ENCODE data around the gene PITPNM1. TPM values are rescaled to one million over a fixed set of nuclear protein-coding genes. Genes with fewer than 3 reads are reported as not detected.

The PITPNM1 gene
- total RNA-seq, 1 experiment from 2014 or later = 65.0 TPM

- no peak for TF ChIP-seq CTCF (IDR thresholded peaks at IDR 0.05; ENCODE audit: insufficient read depth in 1 of 2, low read depth in 1 of 2, low read length in 1 of 2, severe bottlenecking in 1 of 2, unreplicated experiment in 1 of 2)
- H3K27me3 ChIP-seq (replicated peaks; ENCODE audit: control insufficient read depth, insufficient read depth, low read length) = no peaks in the 10 kb centered on the region
- peaks cover 79% of the 10 kb centered on the region for H3K36me3 Mint-ChIP-seq (ENCODE audit: insufficient read depth, unreplicated experiment)
- no peak overlapping the region for H3K4me3 Mint-ChIP-seq (ENCODE audit: unreplicated experiment)
- BruUV-seq (replicated peaks) = no TSS peak
- H3K4me3 ChIP-seq (ENCODE audit: low read depth, low read length) = no peak overlapping the region
- H3K36me3 ChIP-seq (ENCODE audit: control insufficient read depth, insufficient read depth, low read length) = peaks cover 12% of the 10 kb centered on the region
- 0 out of 2 replicates have a peak, but pooled peaks cover 5% of the 10 kb centered on the region for H3K4me1 ChIP-seq
- no peaks in the 10 kb centered on the region for H3K9me3 ChIP-seq
- CTCF ChIA-PET = no interaction called here
- POLR2A ChIA-PET = interaction anchor here (1.2 kb wide), 1 partner anchor 72 kb away, joined by 6 read pairs; no protein-coding TSS in a partner anchor
- intact Hi-C loops (cut with micrococcal nuclease; ENCODE audit: unreplicated experiment) = no loop called here
- H3K9me3 Mint-ChIP-seq (ENCODE audit: unreplicated experiment) = no peaks in the 10 kb centered on the region
- no peak overlapping the region for H3K27ac Mint-ChIP-seq (ENCODE audit: unreplicated experiment)
- H3K4me1 Mint-ChIP-seq (ENCODE audit: low read depth, unreplicated experiment) = peaks cover 6% of the 10 kb centered on the region
- H3K27me3 Mint-ChIP-seq (ENCODE audit: insufficient read depth, unreplicated experiment) = no peaks in the 10 kb centered on the region
- peak in 1 of 2 experiments; percentile 54 for DNase-seq
Observed at GRCh38 chr11:67492801-67493547, 12.2 kb downstream of the PITPNM1 start.

GRCh38 chr11:67492069-67492727 is 13.0 kb downstream of the PITPNM1 start:
- Mint-ChIP-seq H3K9me3 (ENCODE audit: unreplicated experiment) (no peaks in the 10 kb centered on the region), H3K4me3 (ENCODE audit: unreplicated experiment) (no peak overlapping the region), H3K27ac (ENCODE audit: unreplicated experiment) (no peak overlapping the region), H3K27me3 (ENCODE audit: insufficient read depth, unreplicated experiment) (no peaks in the 10 kb centered on the region), H3K4me1 (ENCODE audit: low read depth, unreplicated experiment) (peaks cover 6% of the 10 kb centered on the region), H3K36me3 (ENCODE audit: insufficient read depth, unreplicated experiment) (peaks cover 77% of the 10 kb centered on the region)
- no peaks in the 10 kb centered on the region for H3K27me3 ChIP-seq (replicated peaks; ENCODE audit: control insufficient read depth, insufficient read depth, low read length)
- BruUV-seq (replicated peaks) = no TSS peak
- no peak for TF ChIP-seq CTCF (IDR thresholded peaks at IDR 0.05; ENCODE audit: insufficient read depth in 1 of 2, low read depth in 1 of 2, low read length in 1 of 2, severe bottlenecking in 1 of 2, unreplicated experiment in 1 of 2)
- 0 out of 2 replicates have a peak, but pooled peaks cover 5% of the 10 kb centered on the region for H3K4me1 ChIP-seq
- intact Hi-C loops (cut with micrococcal nuclease; ENCODE audit: unreplicated experiment) = no loop called here
- CTCF ChIA-PET = no interaction called here
- POLR2A ChIA-PET = interaction anchor here (1.2 kb wide), 1 partner anchor 72 kb away, joined by 6 read pairs; no protein-coding TSS in a partner anchor
- H3K4me3 ChIP-seq (ENCODE audit: low read depth, low read length) = no peak overlapping the region
- peaks cover 13% of the 10 kb centered on the region for H3K36me3 ChIP-seq (ENCODE audit: control insufficient read depth, insufficient read depth, low read length)
- DNase-seq = no peak
- no peaks in the 10 kb centered on the region for H3K9me3 ChIP-seq

- POLR2A ChIA-PET = no interaction called here
- no peak overlapping the region for H3K4me3 Mint-ChIP-seq (ENCODE audit: unreplicated experiment)
Observed at GRCh38 chr11:67491276-67492068, 13.7 kb downstream of the PITPNM1 start.

More at GRCh38 chr11:67491276-67492068, 13.7 kb downstream of the PITPNM1 start:
- Mint-ChIP-seq H3K27me3 (ENCODE audit: insufficient read depth, unreplicated experiment) (no peaks in the 10 kb centered on the region), H3K27ac (ENCODE audit: unreplicated experiment) (no peak overlapping the region), H3K36me3 (ENCODE audit: insufficient read depth, unreplicated experiment) (peaks cover 70% of the 10 kb centered on the region), H3K9me3 (ENCODE audit: unreplicated experiment) (no peaks in the 10 kb centered on the region), H3K4me1 (ENCODE audit: low read depth, unreplicated experiment) (peaks cover 6% of the 10 kb centered on the region)
- peaks cover 12% of the 10 kb centered on the region for H3K36me3 ChIP-seq (ENCODE audit: control insufficient read depth, insufficient read depth, low read length)
- no peak overlapping the region for H3K4me3 ChIP-seq (ENCODE audit: low read depth, low read length)
- no peaks in the 10 kb centered on the region for H3K9me3 ChIP-seq
- 0 out of 2 replicates have a peak, but pooled peaks cover 5% of the 10 kb centered on the region for H3K4me1 ChIP-seq
- no TSS peak for BruUV-seq (replicated peaks)
- H3K27me3 ChIP-seq (replicated peaks; ENCODE audit: control insufficient read depth, insufficient read depth, low read length) = no peaks in the 10 kb centered on the region
- intact Hi-C loops (cut with micrococcal nuclease; ENCODE audit: unreplicated experiment) = no loop called here
- CTCF ChIA-PET = interaction anchor here (0.5 to 1.1 kb wide), 4 partner anchors 90 to 851 kb away, joined by 3 to 9 read pairs (median 5); partner anchors contain the start of genes PPP1CA and RAD9A
- TF ChIP-seq CTCF (IDR thresholded peaks at IDR 0.05; ENCODE audit: insufficient read depth in 1 of 2, low read depth in 1 of 2, low read length in 1 of 2, severe bottlenecking in 1 of 2, unreplicated experiment in 1 of 2) = no peak
- no peak for DNase-seq
